Coronary artery (tissue), 2 donors: ENCODE measurements around the gene TENM3.
A peak's percentile ranks its signal among the peaks of the same experiment; 100 is the strongest.

Source experiments
- DNase-seq: peaks from one replicate; pipeline ENCODE4 v3.0.0-alpha.2; 2017; ENCODE audit warnings: low spot score
- H3K27ac ChIP-seq, 2 donors: fragments of 200-600 bp; sonication (generic); one replicate each; pipeline ENCODE4 v1.5.1; 2016 to 2019
- H3K4me3 ChIP-seq: fragments of 200-600 bp; sonication (generic); 2 replicates; pipeline ENCODE4 v1.5.1; 2016; ENCODE audit warnings: mild to moderate bottlenecking, moderate library complexity
- TF ChIP-seq, protein P1 (sequence below): fragments of 200-600 bp; sonication (generic); IDR thresholded peaks from one replicate; pipeline ENCODE4 v1.5.1; 2019; ENCODE audit warnings: antibody characterized with exemption

The TENM3 gene

DNA sequence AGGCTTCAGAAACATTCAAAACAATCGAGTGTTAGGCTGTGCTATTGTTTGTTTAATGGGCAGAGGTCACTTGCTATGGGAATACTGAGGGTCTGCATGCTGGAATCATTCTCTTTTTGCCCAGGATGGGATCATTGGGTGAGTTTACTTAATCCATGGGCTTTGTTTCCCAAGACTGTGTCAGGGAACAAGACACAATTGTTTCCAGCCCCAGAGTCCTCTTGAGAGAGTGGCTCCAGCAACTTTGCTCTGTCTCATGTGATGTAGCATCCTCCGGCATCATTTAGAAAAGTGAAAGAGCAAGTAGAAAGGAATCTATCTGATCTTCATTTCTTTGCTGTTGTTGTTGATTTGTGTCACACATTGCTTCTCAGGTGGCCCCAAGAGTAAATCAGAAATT, 1.8 kb downstream of the TENM3 start:
- Histone ChIP-seq H3K4me3 (no peak overlapping the region), H3K27ac (no peak overlapping the region)
- DNase-seq: no peak
- TF ChIP-seq, protein P1, sequence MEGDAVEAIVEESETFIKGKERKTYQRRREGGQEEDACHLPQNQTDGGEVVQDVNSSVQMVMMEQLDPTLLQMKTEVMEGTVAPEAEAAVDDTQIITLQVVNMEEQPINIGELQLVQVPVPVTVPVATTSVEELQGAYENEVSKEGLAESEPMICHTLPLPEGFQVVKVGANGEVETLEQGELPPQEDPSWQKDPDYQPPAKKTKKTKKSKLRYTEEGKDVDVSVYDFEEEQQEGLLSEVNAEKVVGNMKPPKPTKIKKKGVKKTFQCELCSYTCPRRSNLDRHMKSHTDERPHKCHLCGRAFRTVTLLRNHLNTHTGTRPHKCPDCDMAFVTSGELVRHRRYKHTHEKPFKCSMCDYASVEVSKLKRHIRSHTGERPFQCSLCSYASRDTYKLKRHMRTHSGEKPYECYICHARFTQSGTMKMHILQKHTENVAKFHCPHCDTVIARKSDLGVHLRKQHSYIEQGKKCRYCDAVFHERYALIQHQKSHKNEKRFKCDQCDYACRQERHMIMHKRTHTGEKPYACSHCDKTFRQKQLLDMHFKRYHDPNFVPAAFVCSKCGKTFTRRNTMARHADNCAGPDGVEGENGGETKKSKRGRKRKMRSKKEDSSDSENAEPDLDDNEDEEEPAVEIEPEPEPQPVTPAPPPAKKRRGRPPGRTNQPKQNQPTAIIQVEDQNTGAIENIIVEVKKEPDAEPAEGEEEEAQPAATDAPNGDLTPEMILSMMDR: no peak

DNA sequence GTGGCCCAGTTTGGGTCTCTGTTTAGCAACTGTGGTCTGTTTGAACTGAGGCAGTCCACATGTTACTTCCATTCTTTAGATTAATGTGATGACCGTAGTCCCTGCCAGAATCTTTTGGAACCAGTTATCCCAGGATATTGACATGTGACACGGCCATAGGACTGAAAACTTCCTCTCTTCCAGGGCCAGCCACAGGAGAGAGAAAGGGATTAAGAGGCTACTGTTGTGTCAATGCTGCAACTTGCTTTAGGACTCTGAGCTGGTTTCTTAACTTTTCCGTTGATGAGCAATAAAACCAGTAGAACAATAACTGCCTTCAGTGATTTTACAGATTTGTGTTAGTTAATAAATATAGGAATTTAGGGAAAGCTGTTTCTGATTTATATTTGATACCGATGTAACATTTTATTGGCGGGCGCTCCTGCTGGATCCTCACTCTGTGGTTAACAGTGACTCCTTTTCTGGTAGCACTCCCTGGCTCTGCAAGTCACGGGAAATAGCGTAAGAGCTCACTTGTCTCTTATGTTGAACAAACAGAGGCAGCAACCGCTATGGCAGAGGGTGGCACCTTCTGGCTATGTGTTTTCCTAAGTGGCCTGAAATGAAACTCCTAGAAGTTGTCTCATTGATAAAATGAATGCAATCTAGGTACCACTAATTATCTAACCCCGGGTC, 2.5 kb downstream of the TENM3 start:
- no peak for DNase-seq
- TF ChIP-seq, protein P1: no peak
- Histone ChIP-seq H3K27ac (no peak overlapping the region), H3K4me3 (no peak overlapping the region)

DNA sequence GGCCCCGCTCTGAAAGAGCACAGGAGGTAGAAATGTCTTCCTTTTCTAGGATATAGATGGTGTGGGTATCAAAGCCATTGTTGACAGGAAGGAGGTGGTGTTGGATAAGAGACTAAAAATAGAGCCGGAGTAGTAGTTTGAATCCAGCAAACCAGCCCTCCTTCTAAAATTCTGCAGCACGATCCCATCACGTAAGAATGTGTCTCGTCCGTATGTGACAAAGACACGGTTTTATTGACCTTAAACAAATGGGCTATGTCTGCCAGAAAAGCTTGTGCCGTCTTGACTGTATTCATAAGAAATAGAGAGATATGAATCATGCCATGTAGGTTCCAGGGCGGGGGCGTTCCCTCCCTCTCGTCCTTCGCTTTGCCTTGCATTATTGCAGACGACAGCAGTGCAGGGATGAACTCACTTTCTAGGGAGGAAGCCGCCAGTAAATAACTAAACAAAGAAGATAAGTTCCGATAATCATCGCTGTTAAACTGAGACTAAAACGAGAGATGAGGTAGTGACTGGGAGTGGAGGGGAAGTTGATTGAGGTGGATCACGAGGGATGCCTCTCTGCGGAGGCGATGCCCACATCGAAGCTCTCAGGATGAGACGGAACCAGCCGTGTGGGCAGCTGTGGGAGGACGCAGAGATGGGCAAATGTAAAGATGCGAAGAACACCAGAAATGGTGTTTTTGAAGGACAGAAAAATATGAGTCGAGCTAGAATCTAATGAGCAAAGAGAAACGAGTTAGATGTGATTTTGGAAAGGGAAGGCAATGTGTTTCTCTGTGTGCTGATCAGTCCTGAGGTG, 3.4 kb downstream of the TENM3 start:
- Histone ChIP-seq H3K4me3 (peak overlapping the region; percentile 35), H3K27ac (no peak overlapping the region)
- no peak for DNase-seq
- TF ChIP-seq, protein P1: no peak

DNA sequence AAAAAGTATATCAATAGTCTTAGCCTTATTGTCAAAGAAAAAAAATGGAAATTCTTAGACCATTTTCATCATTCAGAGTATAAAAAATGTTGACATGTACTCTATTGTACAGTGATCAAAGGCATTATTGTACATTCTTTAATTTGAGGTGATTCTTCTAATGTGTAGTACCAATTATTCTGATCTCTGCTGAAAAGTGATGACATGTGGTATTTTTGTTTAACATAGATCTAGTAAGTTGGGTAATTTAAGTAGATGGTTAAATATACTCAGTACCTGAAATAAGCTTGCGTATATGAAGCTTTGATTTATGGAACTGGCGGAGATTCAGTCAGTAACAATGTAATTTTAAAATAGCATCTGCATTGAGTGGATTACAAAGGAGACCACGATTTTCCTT, 5.1 kb downstream of the TENM3 start:
- Histone ChIP-seq H3K27ac (no peak overlapping the region), H3K4me3 (no peak overlapping the region)
- TF ChIP-seq, protein P1: no peak
- DNase-seq: no peak

DNA sequence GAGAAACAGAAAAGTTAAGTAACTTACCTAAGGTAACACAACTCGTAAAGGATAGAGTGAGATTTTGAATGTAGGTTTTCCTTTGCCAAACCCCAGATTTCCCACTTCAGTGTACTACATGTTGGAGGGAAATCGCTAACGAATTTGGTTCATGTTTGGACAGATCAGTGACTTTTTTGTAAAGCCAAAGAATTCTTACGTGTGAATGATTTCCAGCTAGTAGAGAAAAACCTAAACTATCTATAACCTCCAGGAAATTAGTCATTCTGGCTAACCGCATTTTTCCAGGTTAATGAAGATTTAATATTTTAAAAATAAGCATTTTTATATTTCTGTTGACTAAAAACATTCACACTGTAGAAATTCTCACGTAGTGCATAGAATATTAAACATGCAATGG, 7.2 kb downstream of the TENM3 start:
- DNase-seq: no peak
- H3K4me3 ChIP-seq: no peak overlapping the region
- TF ChIP-seq, protein P1: no peak
- no peak overlapping the region for H3K27ac ChIP-seq

DNA sequence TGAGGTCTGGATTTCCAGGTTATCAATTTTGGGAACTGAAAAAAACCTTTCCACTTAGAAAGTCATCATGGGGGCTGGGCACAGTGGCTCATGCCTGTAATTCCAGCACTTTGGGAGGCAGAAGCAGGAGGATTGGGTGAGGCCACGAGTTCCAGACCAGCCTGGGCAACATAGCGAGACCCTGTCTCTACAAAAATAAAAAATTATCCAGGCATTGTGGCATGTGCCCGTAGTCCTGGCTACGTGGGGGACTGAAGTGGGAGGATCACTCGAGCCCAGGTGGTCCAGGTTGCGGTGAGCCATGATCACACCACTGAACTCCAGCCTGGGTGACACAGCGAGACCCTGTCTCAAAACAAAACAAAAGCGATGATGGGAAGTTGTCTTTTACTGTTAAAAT, 7.9 kb downstream of the TENM3 start:
- H3K27ac ChIP-seq: no peak overlapping the region
- H3K4me3 ChIP-seq: no peak overlapping the region
- no peak for DNase-seq
- TF ChIP-seq, protein P1: no peak

DNA sequence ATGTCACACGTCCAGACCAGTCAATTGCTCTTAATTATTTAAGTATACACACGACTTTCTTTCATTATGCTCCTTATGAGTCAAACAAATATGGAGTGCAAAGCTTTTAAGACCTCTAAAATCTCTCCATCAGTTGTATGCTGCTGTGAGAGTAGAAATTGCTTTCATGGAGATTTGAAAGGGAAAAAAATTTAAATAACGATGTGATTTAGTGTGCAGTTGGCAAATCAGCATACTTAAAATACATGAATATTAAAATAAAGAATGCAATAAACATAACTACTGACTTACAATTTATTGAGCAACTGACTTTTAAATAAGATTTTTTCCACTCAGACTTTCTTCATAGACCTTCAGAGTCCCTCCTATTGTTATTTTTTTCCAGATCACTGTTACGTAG, 9.0 kb downstream of the TENM3 start:
- no peak overlapping the region for H3K4me3 ChIP-seq
- no peak overlapping the region for H3K27ac ChIP-seq
- TF ChIP-seq, protein P1: no peak
- no peak for DNase-seq
